ENCODE measurements around the gene PAX3.

PAX3 gene

DNA sequence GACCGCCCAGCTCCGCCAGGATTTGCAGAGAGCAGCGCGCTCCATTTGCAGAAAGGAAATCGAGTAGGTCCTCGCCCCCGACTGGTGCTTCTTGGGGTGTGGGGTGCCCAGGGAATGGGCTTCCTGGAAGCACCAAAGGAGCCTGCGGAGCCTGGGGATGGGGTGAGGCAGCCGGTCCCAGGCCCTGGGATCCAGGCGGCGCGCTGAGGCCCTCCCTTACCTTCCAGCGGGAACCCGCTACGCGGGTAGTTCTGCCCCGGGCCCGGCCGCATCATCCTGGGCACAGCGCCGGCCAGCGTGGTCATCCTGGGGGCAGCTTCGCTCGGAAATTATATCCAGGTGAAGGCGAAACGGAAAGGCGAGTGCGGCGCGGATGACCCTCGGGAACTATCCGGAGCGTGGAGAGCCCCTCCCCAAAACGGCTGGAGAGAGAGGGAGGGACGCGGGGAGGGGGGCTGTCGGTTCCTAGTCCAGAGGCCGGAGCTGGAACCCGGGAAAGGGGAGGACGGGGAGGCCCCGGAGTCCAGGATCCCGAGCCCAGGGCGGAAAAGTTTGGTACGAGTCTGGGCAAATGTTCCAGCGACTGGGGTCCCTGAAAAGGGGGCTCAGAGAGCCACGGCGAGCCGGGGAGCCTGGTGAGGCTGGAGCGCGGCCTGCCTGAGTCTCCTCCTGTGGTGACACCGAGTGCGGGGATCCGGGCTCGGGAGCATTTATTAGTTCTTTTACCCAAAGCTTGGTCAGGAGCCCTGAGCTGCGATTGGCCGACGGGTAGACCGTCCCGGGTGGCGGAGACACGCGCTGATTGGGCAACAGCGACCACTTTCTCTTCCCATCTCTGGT, at the start of gene PAX3:
PAX3 (minus strand) TSS at position 688 of the 840 bp plus-strand sequence; CDS start at position 305, 383 bp downstream.
- DNase-seq = no peak

- no peak for DNase-seq
Observed at GRCh38 chr2:222341331-222341730, 42.5 kb upstream of the PAX3 start.

- no peak for DNase-seq
Observed at GRCh38 chr2:222338374-222338773, 39.6 kb upstream of the PAX3 start.

DNA sequence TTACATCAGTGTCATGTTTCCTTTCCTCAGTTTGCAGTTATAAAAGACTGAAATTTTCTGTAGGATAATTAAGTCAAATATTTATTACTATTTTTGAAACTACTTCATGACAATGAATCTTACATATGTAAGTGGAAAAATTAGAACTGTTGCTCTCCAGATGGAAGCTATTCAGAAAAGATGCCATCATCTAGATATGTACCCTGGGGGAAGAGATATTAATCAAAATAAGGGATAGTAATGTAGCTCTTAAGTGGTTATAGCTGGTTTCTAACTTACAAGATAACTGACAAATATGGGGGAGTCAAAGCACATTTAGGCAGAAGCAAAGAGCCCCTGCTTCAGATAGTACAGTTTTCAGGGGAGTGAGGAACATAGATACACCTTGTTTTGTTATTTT, 38.1 kb upstream of the PAX3 start:
- no peak for DNase-seq

DNA sequence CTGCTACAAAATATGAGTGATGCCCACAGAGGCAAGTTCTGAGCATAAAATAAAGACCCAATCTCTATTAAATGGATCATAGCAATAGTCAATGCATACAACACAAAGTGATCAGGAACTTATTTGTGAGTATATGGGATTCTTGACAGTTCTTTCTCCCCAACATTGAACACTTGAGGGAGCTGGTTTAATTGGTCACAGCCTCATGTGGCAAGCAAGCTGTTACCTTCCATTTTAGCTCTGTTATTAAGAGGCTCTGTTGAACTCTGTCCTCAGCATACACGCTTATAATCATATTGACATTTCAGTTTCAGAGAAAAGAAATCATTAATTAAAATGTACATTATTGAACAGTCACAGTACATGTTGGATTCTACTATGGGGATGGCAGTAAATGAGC, 37.6 kb upstream of the PAX3 start:
- DNase-seq = no peak

GRCh38 chr2:222334914-222335313, 36.1 kb upstream of the PAX3 start:
- DNase-seq = no peak

GRCh38 chr2:222333397-222333796, 34.6 kb upstream of the PAX3 start:
- no peak for DNase-seq

GRCh38 chr2:222332116-222332515, 33.3 kb upstream of the PAX3 start:
- no peak for DNase-seq

DNA sequence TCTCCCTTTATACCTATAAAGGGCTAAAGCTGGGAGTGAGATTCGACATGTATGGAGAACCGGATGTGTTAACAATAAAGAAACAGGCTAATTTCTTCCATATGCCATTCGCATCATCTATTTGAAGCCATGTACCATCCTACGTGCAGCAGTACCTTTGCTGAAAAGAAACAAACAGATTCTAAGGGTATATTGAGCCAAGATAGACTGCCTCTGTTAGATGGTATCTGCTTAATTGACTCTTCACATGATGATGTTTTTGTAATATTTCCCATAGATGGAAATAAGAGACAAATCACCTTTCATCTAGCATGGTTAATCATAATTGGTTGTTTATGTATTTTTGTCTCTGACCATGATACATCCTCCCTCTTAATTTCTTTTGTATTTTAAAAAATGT, 32.1 kb upstream of the PAX3 start:
- no peak for DNase-seq

DNA sequence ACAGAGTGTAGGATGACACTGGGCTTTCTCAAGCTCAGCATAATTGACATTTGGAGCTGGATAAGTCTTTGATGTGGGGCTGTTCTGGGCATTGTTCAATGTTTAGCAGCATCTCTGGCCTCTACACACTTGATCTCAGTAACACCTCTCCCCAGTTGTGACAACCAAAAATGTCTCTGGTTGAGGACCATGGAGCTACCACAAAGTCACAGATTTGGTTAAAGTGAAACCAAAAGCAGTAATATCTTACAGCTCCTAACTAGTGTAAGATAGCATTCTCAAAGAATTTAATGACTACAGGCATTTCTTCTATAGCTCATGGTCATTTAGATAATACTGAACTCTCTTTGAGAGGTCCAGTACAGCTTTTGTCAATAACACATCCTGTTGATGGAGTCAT, 23.4 kb upstream of the PAX3 start:
- no peak for DNase-seq

GRCh38 chr2:222320436-222321395, 21.9 kb upstream of the PAX3 start:
- peak; percentile 61 for DNase-seq

- DNase-seq = peak; percentile 47
Observed at GRCh38 chr2:222319586-222320435, 21.0 kb upstream of the PAX3 start.

DNA sequence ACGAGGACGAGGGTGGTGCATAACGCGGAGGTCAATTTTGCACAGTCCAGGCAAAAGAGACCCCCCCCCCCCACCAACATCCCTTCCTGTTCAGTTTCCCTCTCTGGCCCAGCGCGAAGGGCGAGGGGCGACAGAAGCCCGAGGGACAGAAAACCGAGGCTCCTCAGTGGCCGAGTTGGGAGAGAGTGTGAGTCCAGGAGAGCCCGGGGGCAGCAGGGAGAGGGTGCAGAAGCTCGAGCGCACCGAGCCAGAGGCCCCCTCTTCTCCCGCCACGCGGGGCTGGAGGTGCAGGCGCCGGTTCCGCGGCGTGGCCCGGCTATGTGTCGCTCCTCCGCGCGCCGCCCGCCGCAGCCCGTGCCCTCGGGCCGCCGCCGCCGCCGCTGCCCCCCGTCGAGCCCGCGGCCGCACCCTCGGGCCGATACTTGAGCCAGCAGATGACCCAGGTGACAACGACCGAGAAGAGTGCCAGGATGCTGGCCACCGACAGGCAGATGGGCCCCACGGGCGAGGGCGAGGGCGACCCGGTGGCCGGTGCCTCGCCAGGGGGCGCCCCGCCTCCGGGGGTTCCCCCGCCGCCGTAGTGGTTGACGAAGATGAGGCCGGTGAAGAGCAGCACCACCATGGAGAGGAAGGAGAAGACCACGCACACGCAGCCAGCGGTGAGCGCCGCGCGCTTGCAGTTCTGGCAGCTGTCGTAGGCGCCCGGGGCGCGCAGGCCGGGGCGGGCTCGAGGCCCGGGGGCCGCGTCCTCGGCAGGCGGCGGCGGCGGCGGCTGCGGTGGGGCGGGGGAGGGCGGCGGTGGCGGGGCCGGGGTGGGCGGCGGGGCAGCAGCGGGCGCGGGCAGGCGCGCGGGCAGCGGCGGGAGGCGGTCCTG, 20.2 kb upstream of the PAX3 start:
- DNase-seq = peak; percentile 73

DNA sequence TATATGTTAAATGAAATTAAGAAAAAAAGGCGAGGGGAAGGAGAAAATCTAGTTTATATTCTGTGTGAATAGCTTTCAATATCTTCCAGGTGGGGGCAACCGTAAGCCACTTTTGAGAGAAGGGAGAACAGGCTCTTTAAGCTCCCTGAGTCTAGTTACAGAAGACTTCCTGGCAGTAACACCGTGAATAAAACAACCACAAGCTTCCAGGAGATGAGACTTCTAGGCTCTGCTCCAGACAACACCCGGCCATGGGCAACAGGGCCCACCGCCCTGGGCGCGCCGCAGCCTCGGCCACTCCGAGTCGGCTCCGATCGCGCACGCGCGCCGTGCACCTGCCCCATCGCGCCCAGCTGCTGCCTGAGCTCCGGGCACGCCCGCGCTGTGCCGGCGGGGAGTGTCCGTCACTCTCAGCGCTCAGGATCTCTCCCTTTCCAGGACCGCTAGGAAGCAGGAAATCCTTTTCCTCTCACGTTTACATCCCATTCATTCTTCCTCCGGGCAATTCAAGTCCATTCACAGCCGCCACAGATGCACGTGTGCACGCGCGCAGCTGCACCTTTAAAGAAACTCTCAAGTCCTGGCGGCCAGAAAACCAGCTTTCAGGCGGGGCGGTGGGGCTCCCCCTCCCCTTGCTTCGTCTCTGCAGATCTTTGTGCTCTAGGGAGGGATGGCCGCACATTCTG, 19.4 kb upstream of the PAX3 start:
- peak; percentile 71 for DNase-seq

DNA sequence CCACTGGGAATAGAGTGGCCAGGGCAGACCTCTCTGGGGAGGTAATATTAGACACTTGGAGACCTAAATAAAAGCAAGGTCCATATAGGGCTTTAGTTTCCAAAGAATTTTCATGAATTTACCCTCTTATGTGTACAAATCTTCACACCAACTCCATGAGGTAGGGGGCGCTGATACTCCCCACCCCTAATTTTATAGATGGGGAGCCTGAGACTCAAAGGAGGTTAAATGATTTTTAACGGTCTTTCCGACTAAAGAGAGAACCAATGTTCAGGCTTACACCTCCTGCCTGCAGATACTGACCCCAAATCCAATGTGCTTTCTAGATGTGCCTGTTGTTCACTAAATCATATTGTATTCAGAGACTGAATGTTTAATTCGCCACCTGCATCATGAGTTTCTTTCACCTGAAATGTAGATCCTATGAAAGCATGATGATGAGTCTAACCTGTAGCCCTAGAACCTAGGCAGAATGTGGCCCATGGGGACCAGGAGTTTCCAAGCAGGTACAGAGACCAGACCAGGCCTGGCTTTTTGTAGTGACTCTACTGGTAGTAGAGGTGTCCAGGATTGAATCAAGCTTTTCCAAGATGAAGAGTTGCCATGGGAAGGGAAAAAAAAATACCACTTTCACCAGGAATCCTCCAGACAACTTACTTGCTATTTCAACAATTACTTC, 16.8 kb upstream of the PAX3 start:
- DNase-seq = no peak

DNA sequence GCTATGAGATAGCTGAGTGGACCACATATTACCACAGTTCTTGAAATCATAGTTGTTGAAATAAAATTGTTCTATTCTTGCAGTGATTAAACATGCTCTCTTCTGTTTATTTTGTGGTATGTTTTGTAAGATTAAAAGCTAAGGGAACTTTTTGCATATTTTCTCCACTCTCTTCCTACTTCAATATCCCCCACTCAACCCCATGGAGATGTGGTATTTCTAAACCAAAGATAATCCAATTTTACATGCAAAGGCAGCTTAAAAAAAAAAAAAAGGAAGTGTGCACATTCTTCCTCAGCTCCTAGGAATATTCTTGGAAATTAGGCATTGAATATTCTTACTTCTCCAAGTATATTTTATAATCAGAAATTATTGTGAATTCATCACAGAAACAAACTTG, 15.0 kb upstream of the PAX3 start:
- no peak for DNase-seq

GRCh38 chr2:222311978-222312738, 13.4 kb upstream of the PAX3 start:
- no peak for DNase-seq

- no peak for DNase-seq
Observed at GRCh38 chr2:222311319-222311977, 12.7 kb upstream of the PAX3 start.

- no peak for DNase-seq
Observed at GRCh38 chr2:222310747-222311318, 12.0 kb upstream of the PAX3 start.

Data from suppressor macrophage treated with lipopolysaccharide for 4 hours (primary cell).